IPS DF 4.7 (cell line): ENCODE data around the gene OXCT1.
"Not testable (repeated sequence)": the region's sequence is repeated elsewhere in the genome, so short reads cannot be mapped to it uniquely, and the experiment has no call there.

Experiments
- DNase-seq: peaks from one replicate; pipeline ENCODE4 v3.0.0-alpha.2; 2013; ENCODE audit warnings: low spot score; ENCODE audit errors: extremely low read depth

Gene OXCT1

GRCh38 chr5:41874512-41875060 lies 4.4 kb upstream of the OXCT1 start:
- DNase-seq = no peak

GRCh38 chr5:41871852-41872251 lies 1.6 kb upstream of the OXCT1 start:
- no peak for DNase-seq

GRCh38 chr5:41870627-41871048 lies 413 bp upstream of the OXCT1 start:
- DNase-seq = no peak

GRCh38 chr5:41869151-41869723 lies 988 bp downstream of the OXCT1 start:
- DNase-seq = no peak

GRCh38 chr5:41863871-41864486 lies 6.2 kb downstream of the OXCT1 start:
- no peak for DNase-seq

GRCh38 chr5:41858890-41859289 lies 11.3 kb downstream of the OXCT1 start:
- no peak for DNase-seq

GRCh38 chr5:41857989-41858388 lies 12.2 kb downstream of the OXCT1 start:
- no peak for DNase-seq

- no peak for DNase-seq
Measured at GRCh38 chr5:41856644-41857491, 13.4 kb downstream of the OXCT1 start.

- DNase-seq = no peak
Measured at GRCh38 chr5:41852293-41852692, 17.9 kb downstream of the OXCT1 start.

- no peak for DNase-seq
Measured at GRCh38 chr5:41851116-41851515, 19.1 kb downstream of the OXCT1 start.

GRCh38 chr5:41848983-41849382 lies 21.2 kb downstream of the OXCT1 start:
- DNase-seq = no peak

- not testable (repeated sequence) for DNase-seq
Measured at GRCh38 chr5:41845751-41846150, 24.5 kb downstream of the OXCT1 start.

GRCh38 chr5:41844502-41844901 lies 25.7 kb downstream of the OXCT1 start:
- DNase-seq = no peak

GRCh38 chr5:41843456-41844370 lies 26.5 kb downstream of the OXCT1 start:
- DNase-seq = peak; percentile 46

GRCh38 chr5:41842777-41843176 lies 27.4 kb downstream of the OXCT1 start:
- DNase-seq = no peak

- no peak for DNase-seq
Measured at GRCh38 chr5:41841325-41841724, 28.9 kb downstream of the OXCT1 start.

- no peak for DNase-seq
Measured at GRCh38 chr5:41840251-41840650, 30.0 kb downstream of the OXCT1 start.

- no peak for DNase-seq
Measured at GRCh38 chr5:41837793-41838192, 32.4 kb downstream of the OXCT1 start.

GRCh38 chr5:41835645-41836044 lies 34.6 kb downstream of the OXCT1 start:
- no peak for DNase-seq

GRCh38 chr5:41834506-41834905 lies 35.7 kb downstream of the OXCT1 start:
- DNase-seq = no peak

- no peak for DNase-seq
Measured at GRCh38 chr5:41832430-41832829, 37.8 kb downstream of the OXCT1 start.
